Thyroid gland (tissue), 4 donors: ENCODE measurements around the gene CPNE4.

ENCODE experiments used
- POLR2A ChIP-seq, 2 donors: fragments of 450-650 bp; IDR thresholded peaks; one replicate each; pipeline ENCODE4 v1.6.1; 2017; ENCODE audit warnings: antibody characterized with exemption in 2 of 2, mild to moderate bottlenecking in 2 of 2, moderate library complexity in 1 of 2
- TF ChIP-seq, protein P1 (sequence below), 6 experiments: fragments of 200-600 bp in 3 of 6; fragments of 450-650 bp in 3 of 6; sonication (generic) in 3 of 6; IDR thresholded peaks; one replicate each; pipeline ENCODE4 v1.5.1; 2016 to 2019; ENCODE audit warnings: antibody characterized with exemption in 6 of 6, mild to moderate bottlenecking in 2 of 6, inconsistent platforms in 1 of 6, moderate library complexity in 1 of 6

DNA sequence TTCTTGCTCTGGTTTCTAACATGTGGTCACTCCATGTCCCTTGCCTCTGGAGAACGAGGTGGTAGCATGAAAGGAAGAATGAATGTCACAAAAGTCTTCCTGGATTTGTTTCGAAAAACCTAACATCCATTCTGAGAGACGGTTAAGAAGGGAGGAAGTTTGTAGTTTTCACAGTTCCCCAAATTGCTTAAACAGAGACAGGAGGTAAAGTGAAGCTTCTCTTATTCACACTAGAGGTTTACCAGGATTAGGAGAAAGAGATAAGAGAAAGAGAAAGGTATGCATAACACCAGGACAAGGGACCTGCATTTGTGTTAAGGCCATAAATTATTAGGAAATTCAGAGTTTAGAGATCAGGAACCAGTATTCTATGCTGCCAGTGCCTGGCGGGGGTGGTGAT, 228.1 kb downstream of the CPNE4 start:
- TF ChIP-seq, protein P1, sequence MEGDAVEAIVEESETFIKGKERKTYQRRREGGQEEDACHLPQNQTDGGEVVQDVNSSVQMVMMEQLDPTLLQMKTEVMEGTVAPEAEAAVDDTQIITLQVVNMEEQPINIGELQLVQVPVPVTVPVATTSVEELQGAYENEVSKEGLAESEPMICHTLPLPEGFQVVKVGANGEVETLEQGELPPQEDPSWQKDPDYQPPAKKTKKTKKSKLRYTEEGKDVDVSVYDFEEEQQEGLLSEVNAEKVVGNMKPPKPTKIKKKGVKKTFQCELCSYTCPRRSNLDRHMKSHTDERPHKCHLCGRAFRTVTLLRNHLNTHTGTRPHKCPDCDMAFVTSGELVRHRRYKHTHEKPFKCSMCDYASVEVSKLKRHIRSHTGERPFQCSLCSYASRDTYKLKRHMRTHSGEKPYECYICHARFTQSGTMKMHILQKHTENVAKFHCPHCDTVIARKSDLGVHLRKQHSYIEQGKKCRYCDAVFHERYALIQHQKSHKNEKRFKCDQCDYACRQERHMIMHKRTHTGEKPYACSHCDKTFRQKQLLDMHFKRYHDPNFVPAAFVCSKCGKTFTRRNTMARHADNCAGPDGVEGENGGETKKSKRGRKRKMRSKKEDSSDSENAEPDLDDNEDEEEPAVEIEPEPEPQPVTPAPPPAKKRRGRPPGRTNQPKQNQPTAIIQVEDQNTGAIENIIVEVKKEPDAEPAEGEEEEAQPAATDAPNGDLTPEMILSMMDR (IDR thresholded peaks at IDR 0.05), result no peak
- no peak for TF ChIP-seq POLR2A (IDR thresholded peaks at IDR 0.05)
